K562 (cell line): ENCODE measurements around the gene MCCD1. TPM values are rescaled to one million over a fixed set of nuclear protein-coding genes. Genes with fewer than 3 reads are reported as not detected.

Source experiments
- ATAC-seq: fragments of 200-7000 bp; cut with Tn5 transposase; 3 replicates; pipeline ENCODE4 v1.9.1; 2020; ENCODE audit warnings: moderate library complexity
- BruUV-seq: library from RNA; stranded (reverse); fragments of 400-500 nt; replicated peaks from 2 replicates; lab custom pipeline; 2021; lab: Mats Ljungman, UMichigan
- CTCF ChIA-PET: fragments of 300-600 bp; formaldehyde crosslinking; extraction: SDS; loops from one replicate; lab custom pipeline; 2021; ENCODE audit warnings: low intra/inter-chr PET ratio; lab: Yijun Ruan, JAX
- POLR2A ChIA-PET: fragments of 300-600, 350-650 bp; sonication (Branson Sonifier 250); formaldehyde crosslinking; extraction: SDS; loops from one replicate; lab custom pipeline; 2021; ENCODE audit warnings: antibody characterized with exemption, inconsistent platforms; lab: Yijun Ruan, JAX
- DNase-seq, 4 experiments: peaks; one replicate each; pipeline versions ENCODE4 v3.0.0 to v3.0.0-alpha.2; 2011 to 2018; ENCODE audit warnings: low spot score in 3 of 4, mixed read lengths in 3 of 4; ENCODE audit errors: extremely low read depth in 1 of 4
- FAIRE-seq: peaks from 2 replicates; lab custom pipeline; 2011; peaks lifted over from hg19 to GRCh38; lab: Jason Lieb, UNC
- H2AFZ ChIP-seq: 2 replicates; pipeline ENCODE4 v1.6.0; 2011; ENCODE audit warnings: low read depth, low read length, control low read depth, inconsistent platforms
- H3K27ac ChIP-seq: fragments of 200-600 bp; 3 replicates; pipeline ENCODE4 v1.8.0; 2011; ENCODE audit warnings: low read depth, mild to moderate bottlenecking, control low read depth, inconsistent platforms, low read length, moderate library complexity, mixed read lengths; ENCODE audit errors: extremely low read depth
- H3K27me3 ChIP-seq, 2 experiments: fragments of 300-600 bp in 1 of 2; 2 replicates in 1 of 2; 3 replicates in 1 of 2; pipeline versions ENCODE4 v1.6.0 to v1.8.0; 2011; ENCODE audit warnings: inconsistent platforms in 2 of 2, low read length in 2 of 2, mild to moderate bottlenecking in 1 of 2, mixed read lengths in 1 of 2, moderate library complexity in 1 of 2; ENCODE audit not compliant: control insufficient read depth in 2 of 2, insufficient read depth in 2 of 2
- H3K36me3 ChIP-seq: fragments of 300-600 bp; 3 replicates; pipeline ENCODE4 v1.8.0; 2011; ENCODE audit warnings: mild to moderate bottlenecking, low read length, inconsistent platforms; ENCODE audit not compliant: control insufficient read depth, insufficient read depth
- H3K4me1 ChIP-seq, 2 experiments: fragments of 200-600 bp in 1 of 2; replicated peaks in 1 of 2; 2 replicates in 1 of 2; 3 replicates in 1 of 2; pipeline versions ENCODE4 v1.5.1 to v1.8.0; 2011; ENCODE audit warnings: inconsistent platforms in 2 of 2, low read length in 2 of 2, mild to moderate bottlenecking in 1 of 2, mixed read lengths in 1 of 2, moderate library complexity in 1 of 2; ENCODE audit not compliant: control insufficient read depth in 2 of 2, insufficient read depth in 2 of 2
- H3K4me2 ChIP-seq: 2 replicates; pipeline ENCODE4 v1.6.1; 2011; ENCODE audit warnings: low read length, control low read depth, inconsistent platforms, mixed read lengths; ENCODE audit not compliant: insufficient read depth
- H3K4me3 ChIP-seq: fragments of 200-600 bp; sonication (generic), shearing (Covaris generic); 2 replicates; pipeline ENCODE4 v1.5.1; 2016; ENCODE audit warnings: control low read depth, inconsistent platforms
- H3K79me2 ChIP-seq: fragments of 200-600 bp; 3 replicates; pipeline ENCODE4 v1.8.0; 2011; ENCODE audit warnings: low read length, inconsistent platforms; ENCODE audit not compliant: control insufficient read depth, insufficient read depth
- H3K9ac ChIP-seq, 2 experiments: 2 replicates each; pipeline versions ENCODE4 v1.6.0 to v1.6.1; 2011; ENCODE audit warnings: low read depth in 2 of 2, low read length in 2 of 2, control low read depth in 1 of 2, inconsistent platforms in 1 of 2, mild to moderate bottlenecking in 1 of 2, mixed read lengths in 1 of 2; ENCODE audit not compliant: insufficient read depth in 1 of 2
- H3K9me1 ChIP-seq: one replicate; pipeline ENCODE4 v1.6.0; 2011; ENCODE audit warnings: inconsistent platforms, mild to moderate bottlenecking, low read length, moderate library complexity; ENCODE audit not compliant: control insufficient read depth, insufficient read depth
- H3K9me3 ChIP-seq: replicated peaks from 2 replicates; pipeline ENCODE4 v1.5.1; 2011; ENCODE audit warnings: low read depth, low read length, inconsistent platforms; ENCODE audit not compliant: control insufficient read depth, insufficient read depth
- H4K20me1 ChIP-seq: replicated peaks from 2 replicates; pipeline ENCODE4 v1.6.1; 2011; ENCODE audit warnings: low read length, inconsistent platforms, mixed read lengths; ENCODE audit not compliant: control insufficient read depth, insufficient read depth
- ESRRA ChIP-seq: fragments of 450-650 bp; IDR thresholded peaks from 2 replicates; pipeline ENCODE4 v1.6.1; 2014; ENCODE audit warnings: low read depth, mild to moderate bottlenecking, moderate library complexity, borderline replicate concordance
- FOXP1 ChIP-seq: sonication (generic); formaldehyde crosslinking; IDR thresholded peaks from 2 replicates; pipeline ENCODE4 v1.8.0; 2022; ENCODE audit warnings: mild to moderate bottlenecking, missing genetic modification reagents
- MCM5 ChIP-seq: fragments of 450-650 bp; IDR thresholded peaks from 2 replicates; pipeline ENCODE4 v1.6.1; 2016; ENCODE audit warnings: low read depth
- RBM39 ChIP-seq: fragments of 200-400 bp; formaldehyde crosslinking; optimal IDR thresholded peaks from 2 replicates; pipeline ENCODE3; 2018; ENCODE audit warnings: low read depth, low read length
- STAT5B ChIP-seq: fragments of 250-450 bp; sonication (Bioruptor Pico); IDR thresholded peaks from 2 replicates; pipeline ENCODE4 v1.8.0; 2021; ENCODE audit warnings: mild to moderate bottlenecking, inconsistent platforms
- ZNF175 ChIP-seq: fragments of 200-800 bp; sonication (Bioruptor generic); IDR thresholded peaks from 2 replicates; pipeline ENCODE4 v1.6.1; 2016; ENCODE audit warnings: low read depth, mild to moderate bottlenecking, missing genetic modification characterization, missing compliant biosample characterization
- ZNF23 ChIP-seq: fragments of 250-450 bp; sonication (Bioruptor Pico); IDR thresholded peaks from 2 replicates; pipeline ENCODE4 v1.4.0; 2020; ENCODE audit warnings: mild to moderate bottlenecking
- WGBS: fragments of 100-300 bp; shearing (Covaris generic); methylation state at CpG from one replicate; pipeline ENCODE4 v1.1.6; 2016; ENCODE audit warnings: low coverage, mixed read lengths; ENCODE audit not compliant: insufficient coverage; ENCODE audit errors: missing lambda C conversion rate; 5-methylcytosine and 5-hydroxymethylcytosine counted together
- in situ Hi-C: fragments of 300-500 bp; cut with MboI; formaldehyde crosslinking; loops from 4 replicates; pipeline ENCODE4 v1.15.0; 2018; ENCODE audit warnings: inconsistent platforms, mixed read lengths
- intact Hi-C: fragments of 100-400 bp; cut with micrococcal nuclease; formaldehyde crosslinking; loops from 2 replicates; pipeline ENCODE4 v1.14.2; 2022
- polyA plus RNA-seq, 8 experiments: library from polyadenylated mRNA; depleted of rRNA in 4 of 8; stranded (reverse) in 5 of 8; unstranded in 3 of 8; fragments of >200 nt; fragmentation: Nextera tagmentation in 2 of 8; fragmentation: Illumina TruSeq in 1 of 8; extraction: Ambion mirVana in 2 of 8; extraction: Trizol in 1 of 8; gene quantifications; 2 replicates each; pipeline versions ENCODE4 v1.2.1 to v1.2.3, GENCODE V29; 2011 to 2014; ENCODE audit warnings: inconsistent platforms in 1 of 8, missing spikeins in 1 of 8
- total RNA-seq, 7 experiments: library from RNA; depleted of rRNA in 6 of 7; stranded (reverse); fragments of >200 nt in 6 of 7; fragmentation: Illumina TruSeq in 2 of 7; extraction: Trizol in 2 of 7; gene quantifications; 2 replicates each; pipeline versions ENCODE4 v1.2.1 to v1.2.3, GENCODE V29; 2011 to 2021; ENCODE audit warnings: low replicate concordance in 1 of 7
- TF ChIP-seq, protein P1 (sequence below): sonication (generic); formaldehyde crosslinking; IDR thresholded peaks from 2 replicates; pipeline ENCODE4 v1.8.0; 2022; ENCODE audit warnings: mild to moderate bottlenecking, missing genetic modification reagents

The MCCD1 gene
- total and polyA plus RNA-seq, 9 of the 15 experiments (the other 6 are each of a cell fraction or from before 2014, with no cell fraction given): not detected

DNA sequence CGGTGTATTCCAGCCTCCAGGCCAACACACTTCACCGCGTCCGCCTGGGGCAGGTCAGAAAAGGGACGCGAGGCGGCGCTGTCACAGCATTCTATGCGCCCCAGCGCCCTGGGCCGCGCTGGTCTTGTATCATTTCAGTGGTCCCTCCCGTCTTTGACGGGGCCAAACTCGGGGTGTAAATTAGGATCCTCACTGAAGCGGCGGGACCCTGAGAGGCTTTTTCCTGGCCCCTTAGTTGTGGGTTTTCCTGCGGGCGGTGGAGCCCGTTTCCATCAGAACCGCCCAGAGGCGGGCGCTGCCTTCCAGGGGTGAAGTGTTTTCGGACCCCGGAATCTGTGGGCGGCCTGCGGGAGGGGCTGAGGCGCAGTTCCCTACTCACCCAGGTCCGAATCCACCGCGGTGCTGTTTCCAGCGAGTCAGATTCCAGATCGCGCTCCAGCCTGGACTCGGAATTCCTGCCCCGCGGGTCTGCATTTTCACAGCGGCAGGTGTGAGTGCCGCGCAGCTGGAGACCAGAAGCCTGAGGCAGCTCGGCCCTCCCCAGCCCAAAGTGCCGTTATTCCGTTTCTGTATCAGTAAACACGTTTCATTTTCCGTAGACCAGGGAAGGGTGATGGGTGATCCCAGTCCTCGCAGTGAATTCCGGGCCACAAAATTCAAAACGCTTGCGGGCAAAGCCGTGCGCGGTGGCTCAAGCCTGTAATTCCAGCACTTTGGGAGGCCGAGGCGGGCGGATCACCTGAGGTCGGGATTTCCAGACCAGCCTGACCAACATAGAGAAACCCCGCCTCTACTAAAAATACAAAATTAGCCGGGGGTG is 34.7 kb upstream of the MCCD1 start:
- Histone ChIP-seq H3K36me3 (no peaks in the 10 kb centered on the region), H3K4me2 (peak overlapping the region; percentile 86), H3K27me3 (no peaks in the 10 kb centered on the region), H4K20me1 (peaks cover 3% of the 10 kb centered on the region; the same call in 1 of the 2 replicates), H3K27ac (peak overlapping the region; percentile 69), H3K4me3 (peak overlapping the region; percentile 54), H3K4me1 (peaks cover 42 to 53% of the 10 kb centered on the region in 2 experiments), H2AFZ (peak overlapping the region; percentile 95), H3K9me1 (no peaks in the 10 kb centered on the region), H3K9ac (peak overlapping the region; percentile 74 to 99), H3K9me3 (no peaks in the 10 kb centered on the region), H3K79me2 (peaks cover 21% of the 10 kb centered on the region; the same call in 2 of the 3 replicates)
- WGBS: under 1% methylated on average over 57 of the region's 58 CpGs
- ATAC-seq (peak; percentile 81), DNase-seq (peak; percentile 73 to 97 (median 80)), FAIRE-seq (peak; percentile 67)
- intact Hi-C loops: loop anchor here (1.0 to 5.0 kb wide), 2 partner anchors 33 to 104 kb away; partner anchors contain the start of gene MCCD1
- POLR2A ChIA-PET: interaction anchor here (0.5 to 3.4 kb wide), 12 partner anchors 31 to 453 kb away, joined by 3 to 21 read pairs (median 3); partner anchors contain the start of genes C6orf47, DDX39B, MCCD1 and MICA
- CTCF ChIA-PET: interaction anchor here (0.6 to 2.6 kb wide), 3 partner anchors 19 to 104 kb away, joined by 3 to 16 read pairs (median 5); partner anchors contain the start of gene ATP6V1G2
- BruUV-seq: TSS peak; percentile 59
- in situ Hi-C loops: loop anchor here (5.0 kb wide), 1 partner anchor 108 kb away; no protein-coding TSS in a partner anchor
- no peak for TF ChIP-seq MCM5
- TF ChIP-seq ZNF23 (CRISPR knock-in tag): no peak
- peak; percentile 60; the same call in 1 of the 2 replicates for TF ChIP-seq ESRRA
- TF ChIP-seq ZNF175: no peak
- TF ChIP-seq, protein P1, sequence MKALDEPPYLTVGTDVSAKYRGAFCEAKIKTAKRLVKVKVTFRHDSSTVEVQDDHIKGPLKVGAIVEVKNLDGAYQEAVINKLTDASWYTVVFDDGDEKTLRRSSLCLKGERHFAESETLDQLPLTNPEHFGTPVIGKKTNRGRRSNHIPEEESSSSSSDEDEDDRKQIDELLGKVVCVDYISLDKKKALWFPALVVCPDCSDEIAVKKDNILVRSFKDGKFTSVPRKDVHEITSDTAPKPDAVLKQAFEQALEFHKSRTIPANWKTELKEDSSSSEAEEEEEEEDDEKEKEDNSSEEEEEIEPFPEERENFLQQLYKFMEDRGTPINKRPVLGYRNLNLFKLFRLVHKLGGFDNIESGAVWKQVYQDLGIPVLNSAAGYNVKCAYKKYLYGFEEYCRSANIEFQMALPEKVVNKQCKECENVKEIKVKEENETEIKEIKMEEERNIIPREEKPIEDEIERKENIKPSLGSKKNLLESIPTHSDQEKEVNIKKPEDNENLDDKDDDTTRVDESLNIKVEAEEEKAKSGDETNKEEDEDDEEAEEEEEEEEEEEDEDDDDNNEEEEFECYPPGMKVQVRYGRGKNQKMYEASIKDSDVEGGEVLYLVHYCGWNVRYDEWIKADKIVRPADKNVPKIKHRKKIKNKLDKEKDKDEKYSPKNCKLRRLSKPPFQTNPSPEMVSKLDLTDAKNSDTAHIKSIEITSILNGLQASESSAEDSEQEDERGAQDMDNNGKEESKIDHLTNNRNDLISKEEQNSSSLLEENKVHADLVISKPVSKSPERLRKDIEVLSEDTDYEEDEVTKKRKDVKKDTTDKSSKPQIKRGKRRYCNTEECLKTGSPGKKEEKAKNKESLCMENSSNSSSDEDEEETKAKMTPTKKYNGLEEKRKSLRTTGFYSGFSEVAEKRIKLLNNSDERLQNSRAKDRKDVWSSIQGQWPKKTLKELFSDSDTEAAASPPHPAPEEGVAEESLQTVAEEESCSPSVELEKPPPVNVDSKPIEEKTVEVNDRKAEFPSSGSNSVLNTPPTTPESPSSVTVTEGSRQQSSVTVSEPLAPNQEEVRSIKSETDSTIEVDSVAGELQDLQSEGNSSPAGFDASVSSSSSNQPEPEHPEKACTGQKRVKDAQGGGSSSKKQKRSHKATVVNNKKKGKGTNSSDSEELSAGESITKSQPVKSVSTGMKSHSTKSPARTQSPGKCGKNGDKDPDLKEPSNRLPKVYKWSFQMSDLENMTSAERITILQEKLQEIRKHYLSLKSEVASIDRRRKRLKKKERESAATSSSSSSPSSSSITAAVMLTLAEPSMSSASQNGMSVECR (CRISPR knock-in tag): no peak
- TF ChIP-seq STAT5B (CRISPR knock-in tag): no peak
- no peak for TF ChIP-seq FOXP1 (CRISPR knock-in tag)
- no peak for TF ChIP-seq RBM39
